AG09319 (cell line): ENCODE results near the gene HBZ.
"Not testable (repeated sequence)": the region's sequence is repeated elsewhere in the genome, so short reads cannot be mapped to it uniquely, and the experiment has no call there.

Experiments used
- DNase-seq: peaks from one replicate; pipeline ENCODE4 v3.0.0-alpha.2; 2010; ENCODE audit warnings: low read depth; ENCODE audit errors: extremely low read depth
- TF ChIP-seq, protein P1 (sequence below): IDR thresholded peaks from 2 replicates; pipeline ENCODE4 v1.5.1; 2011; ENCODE audit warnings: low read depth, mild to moderate bottlenecking, inconsistent platforms, low read length, moderate library complexity

Gene HBZ

DNA sequence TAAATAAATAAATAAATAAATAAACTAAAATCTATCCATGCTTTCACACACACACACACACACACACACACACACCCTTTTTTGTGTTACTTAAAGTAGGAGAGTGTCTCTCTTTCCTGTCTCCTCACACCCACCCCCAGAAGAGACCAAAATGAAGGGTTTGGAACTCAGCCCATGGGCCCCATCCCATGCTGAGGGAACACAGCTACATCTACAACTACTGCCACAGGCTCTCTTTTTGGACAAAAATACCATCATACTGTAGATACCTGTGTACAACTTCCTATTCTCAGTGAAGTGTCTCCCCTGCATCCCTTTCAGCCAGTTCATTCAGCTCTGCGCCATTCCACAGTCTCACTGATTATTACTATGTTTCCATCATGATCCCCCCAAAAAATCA is 18.3 kb downstream of the HBZ start:
- DNase-seq: no peak
- TF ChIP-seq, protein P1, sequence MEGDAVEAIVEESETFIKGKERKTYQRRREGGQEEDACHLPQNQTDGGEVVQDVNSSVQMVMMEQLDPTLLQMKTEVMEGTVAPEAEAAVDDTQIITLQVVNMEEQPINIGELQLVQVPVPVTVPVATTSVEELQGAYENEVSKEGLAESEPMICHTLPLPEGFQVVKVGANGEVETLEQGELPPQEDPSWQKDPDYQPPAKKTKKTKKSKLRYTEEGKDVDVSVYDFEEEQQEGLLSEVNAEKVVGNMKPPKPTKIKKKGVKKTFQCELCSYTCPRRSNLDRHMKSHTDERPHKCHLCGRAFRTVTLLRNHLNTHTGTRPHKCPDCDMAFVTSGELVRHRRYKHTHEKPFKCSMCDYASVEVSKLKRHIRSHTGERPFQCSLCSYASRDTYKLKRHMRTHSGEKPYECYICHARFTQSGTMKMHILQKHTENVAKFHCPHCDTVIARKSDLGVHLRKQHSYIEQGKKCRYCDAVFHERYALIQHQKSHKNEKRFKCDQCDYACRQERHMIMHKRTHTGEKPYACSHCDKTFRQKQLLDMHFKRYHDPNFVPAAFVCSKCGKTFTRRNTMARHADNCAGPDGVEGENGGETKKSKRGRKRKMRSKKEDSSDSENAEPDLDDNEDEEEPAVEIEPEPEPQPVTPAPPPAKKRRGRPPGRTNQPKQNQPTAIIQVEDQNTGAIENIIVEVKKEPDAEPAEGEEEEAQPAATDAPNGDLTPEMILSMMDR: no peak

DNA sequence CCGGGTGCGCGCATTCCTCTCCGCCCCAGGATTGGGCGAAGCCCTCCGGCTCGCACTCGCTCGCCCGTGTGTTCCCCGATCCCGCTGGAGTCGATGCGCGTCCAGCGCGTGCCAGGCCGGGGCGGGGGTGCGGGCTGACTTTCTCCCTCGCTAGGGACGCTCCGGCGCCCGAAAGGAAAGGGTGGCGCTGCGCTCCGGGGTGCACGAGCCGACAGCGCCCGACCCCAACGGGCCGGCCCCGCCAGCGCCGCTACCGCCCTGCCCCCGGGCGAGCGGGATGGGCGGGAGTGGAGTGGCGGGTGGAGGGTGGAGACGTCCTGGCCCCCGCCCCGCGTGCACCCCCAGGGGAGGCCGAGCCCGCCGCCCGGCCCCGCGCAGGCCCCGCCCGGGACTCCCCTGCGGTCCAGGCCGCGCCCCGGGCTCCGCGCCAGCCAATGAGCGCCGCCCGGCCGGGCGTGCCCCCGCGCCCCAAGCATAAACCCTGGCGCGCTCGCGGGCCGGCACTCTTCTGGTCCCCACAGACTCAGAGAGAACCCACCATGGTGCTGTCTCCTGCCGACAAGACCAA is 20.0 kb downstream of the HBZ start, which contains the start of gene HBA2:
Gene HBA2, plus strand, starts transcription at position 503 of the 568 bp plus-strand sequence. Its CDS starts 37 bp downstream, at position 540.
- not testable (repeated sequence) for DNase-seq

DNA sequence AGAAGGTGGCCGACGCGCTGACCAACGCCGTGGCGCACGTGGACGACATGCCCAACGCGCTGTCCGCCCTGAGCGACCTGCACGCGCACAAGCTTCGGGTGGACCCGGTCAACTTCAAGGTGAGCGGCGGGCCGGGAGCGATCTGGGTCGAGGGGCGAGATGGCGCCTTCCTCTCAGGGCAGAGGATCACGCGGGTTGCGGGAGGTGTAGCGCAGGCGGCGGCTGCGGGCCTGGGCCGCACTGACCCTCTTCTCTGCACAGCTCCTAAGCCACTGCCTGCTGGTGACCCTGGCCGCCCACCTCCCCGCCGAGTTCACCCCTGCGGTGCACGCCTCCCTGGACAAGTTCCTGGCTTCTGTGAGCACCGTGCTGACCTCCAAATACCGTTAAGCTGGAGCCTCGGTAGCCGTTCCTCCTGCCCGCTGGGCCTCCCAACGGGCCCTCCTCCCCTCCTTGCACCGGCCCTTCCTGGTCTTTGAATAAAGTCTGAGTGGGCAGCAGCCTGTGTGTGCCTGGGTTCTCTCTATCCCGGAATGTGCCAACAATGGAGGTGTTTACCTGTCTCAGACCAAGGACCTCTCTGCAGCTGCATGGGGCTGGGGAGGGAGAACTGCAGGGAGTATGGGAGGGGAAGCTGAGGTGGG is 20.9 kb downstream of the HBZ start:
- DNase-seq: not testable (repeated sequence)

DNA sequence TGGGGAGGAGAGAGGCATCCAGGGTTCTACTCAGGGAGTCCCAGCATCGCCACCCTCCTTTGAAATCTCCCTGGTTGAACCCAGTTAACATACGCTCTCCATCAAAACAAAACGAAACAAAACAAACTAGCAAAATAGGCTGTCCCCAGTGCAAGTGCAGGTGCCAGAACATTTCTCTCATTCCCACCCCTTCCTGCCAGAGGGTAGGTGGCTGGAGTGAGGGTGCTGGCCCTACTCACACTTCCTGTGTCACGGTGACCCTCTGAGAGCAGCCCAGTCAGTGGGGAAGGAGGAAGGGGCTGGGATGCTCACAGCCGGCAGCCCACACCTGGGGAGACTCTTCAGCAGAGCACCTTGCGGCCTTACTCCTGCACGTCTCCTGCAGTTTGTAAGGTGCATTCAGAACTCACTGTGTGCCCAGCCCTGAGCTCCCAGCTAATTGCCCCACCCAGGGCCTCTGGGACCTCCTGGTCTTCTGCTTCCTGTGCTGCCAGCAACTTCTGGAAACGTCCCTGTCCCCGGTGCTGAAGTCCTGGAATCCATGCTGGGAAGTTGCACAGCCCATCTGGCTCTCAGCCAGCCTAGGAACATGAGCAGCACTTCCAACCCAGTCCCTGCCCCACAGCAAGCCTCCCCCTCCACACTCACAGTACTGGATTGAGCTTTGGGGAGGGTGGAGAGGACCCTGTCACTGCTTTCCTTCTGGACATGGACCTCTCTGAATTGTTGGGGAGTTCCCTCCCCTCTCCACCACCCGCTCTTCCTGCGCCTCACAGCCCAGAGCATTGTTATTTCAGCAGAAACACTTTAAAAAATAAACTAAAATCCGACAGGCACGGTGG is 21.7 kb downstream of the HBZ start:
- not testable (repeated sequence) for DNase-seq

DNA sequence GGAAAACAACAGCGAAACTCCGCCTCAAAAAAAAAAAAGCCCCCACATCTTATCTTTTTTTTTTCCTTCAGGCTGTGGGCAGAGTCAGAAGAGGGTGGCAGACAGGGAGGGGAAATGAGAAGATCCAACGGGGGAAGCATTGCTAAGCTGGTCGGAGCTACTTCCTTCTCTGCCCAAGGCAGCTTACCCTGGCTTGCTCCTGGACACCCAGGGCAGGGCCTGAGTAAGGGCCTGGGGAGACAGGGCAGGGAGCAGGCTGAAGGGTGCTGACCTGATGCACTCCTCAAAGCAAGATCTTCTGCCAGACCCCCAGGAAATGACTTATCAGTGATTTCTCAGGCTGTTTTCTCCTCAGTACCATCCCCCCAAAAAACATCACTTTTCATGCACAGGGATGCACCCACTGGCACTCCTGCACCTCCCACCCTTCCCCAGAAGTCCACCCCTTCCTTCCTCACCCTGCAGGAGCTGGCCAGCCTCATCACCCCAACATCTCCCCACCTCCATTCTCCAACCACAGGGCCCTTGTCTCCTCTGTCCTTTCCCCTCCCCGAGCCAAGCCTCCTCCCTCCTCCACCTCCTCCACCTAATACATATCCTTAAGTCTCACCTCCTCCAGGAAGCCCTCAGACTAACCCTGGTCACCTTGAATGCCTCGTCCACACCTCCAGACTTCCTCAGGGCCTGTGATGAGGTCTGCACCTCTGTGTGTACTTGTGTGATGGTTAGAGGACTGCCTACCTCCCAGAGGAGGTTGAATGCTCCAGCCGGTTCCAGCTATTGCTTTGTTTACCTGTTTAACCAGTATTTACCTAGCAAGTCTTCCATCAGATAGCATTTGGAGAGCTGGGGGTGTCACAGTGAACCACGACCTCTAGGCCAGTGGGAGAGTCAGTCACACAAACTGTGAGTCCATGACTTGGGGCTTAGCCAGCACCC is 22.8 kb downstream of the HBZ start:
- TF ChIP-seq, protein P1: no peak
- no peak for DNase-seq

DNA sequence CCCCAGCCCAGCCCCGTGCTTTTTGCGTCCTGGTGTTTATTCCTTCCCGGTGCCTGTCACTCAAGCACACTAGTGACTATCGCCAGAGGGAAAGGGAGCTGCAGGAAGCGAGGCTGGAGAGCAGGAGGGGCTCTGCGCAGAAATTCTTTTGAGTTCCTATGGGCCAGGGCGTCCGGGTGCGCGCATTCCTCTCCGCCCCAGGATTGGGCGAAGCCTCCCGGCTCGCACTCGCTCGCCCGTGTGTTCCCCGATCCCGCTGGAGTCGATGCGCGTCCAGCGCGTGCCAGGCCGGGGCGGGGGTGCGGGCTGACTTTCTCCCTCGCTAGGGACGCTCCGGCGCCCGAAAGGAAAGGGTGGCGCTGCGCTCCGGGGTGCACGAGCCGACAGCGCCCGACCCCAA is 23.6 kb downstream of the HBZ start:
- DNase-seq: not testable (repeated sequence)

DNA sequence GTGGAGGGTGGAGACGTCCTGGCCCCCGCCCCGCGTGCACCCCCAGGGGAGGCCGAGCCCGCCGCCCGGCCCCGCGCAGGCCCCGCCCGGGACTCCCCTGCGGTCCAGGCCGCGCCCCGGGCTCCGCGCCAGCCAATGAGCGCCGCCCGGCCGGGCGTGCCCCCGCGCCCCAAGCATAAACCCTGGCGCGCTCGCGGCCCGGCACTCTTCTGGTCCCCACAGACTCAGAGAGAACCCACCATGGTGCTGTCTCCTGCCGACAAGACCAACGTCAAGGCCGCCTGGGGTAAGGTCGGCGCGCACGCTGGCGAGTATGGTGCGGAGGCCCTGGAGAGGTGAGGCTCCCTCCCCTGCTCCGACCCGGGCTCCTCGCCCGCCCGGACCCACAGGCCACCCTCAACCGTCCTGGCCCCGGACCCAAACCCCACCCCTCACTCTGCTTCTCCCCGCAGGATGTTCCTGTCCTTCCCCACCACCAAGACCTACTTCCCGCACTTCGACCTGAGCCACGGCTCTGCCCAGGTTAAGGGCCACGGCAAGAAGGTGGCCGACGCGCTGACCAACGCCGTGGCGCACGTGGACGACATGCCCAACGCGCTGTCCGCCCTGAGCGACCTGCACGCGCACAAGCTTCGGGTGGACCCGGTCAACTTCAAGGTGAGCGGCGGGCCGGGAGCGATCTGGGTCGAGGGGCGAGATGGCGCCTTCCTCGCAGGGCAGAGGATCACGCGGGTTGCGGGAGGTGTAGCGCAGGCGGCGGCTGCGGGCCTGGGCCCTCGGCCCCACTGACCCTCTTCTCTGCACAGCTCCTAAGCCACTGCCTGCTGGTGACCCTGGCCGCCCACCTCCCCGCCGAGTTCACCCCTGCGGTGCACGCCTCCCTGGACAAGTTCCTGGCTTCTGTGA is 24.3 kb downstream of the HBZ start, which contains the start of gene HBA1:
Gene HBA1, plus strand, starts transcription at position 204 of the 906 bp plus-strand sequence. Its CDS starts 37 bp downstream, at position 241.
- DNase-seq: not testable (repeated sequence)

DNA sequence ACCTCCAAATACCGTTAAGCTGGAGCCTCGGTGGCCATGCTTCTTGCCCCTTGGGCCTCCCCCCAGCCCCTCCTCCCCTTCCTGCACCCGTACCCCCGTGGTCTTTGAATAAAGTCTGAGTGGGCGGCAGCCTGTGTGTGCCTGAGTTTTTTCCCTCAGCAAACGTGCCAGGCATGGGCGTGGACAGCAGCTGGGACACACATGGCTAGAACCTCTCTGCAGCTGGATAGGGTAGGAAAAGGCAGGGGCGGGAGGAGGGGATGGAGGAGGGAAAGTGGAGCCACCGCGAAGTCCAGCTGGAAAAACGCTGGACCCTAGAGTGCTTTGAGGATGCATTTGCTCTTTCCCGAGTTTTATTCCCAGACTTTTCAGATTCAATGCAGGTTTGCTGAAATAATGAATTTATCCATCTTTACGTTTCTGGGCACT is 25.0 kb downstream of the HBZ start:
- DNase-seq: no peak
- TF ChIP-seq, protein P1: no peak

DNA sequence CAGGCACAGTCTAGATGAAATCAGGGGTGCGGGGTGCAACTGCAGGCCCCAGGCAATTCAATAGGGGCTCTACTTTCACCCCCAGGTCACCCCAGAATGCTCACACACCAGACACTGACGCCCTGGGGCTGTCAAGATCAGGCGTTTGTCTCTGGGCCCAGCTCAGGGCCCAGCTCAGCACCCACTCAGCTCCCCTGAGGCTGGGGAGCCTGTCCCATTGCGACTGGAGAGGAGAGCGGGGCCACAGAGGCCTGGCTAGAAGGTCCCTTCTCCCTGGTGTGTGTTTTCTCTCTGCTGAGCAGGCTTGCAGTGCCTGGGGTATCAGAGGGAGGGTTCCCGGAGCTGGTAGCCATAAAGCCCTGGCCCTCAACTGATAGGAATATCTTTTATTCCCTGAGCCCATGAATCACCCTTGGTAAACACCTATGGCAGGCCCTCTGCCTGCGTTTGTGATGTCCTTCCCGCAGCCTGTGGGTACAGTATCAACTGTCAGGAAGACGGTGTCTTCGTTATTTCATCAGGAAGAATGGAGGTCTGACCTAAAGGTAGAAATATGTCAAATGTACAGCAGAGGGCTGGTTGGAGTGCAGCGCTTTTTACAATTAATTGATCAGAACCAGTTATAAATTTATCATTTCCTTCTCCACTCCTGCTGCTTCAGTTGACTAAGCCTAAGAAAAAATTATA is 25.7 kb downstream of the HBZ start:
- no peak for DNase-seq
- TF ChIP-seq, protein P1: no peak
